HCT116 (cell line): ENCODE data around the gene C2orf76. TPM values are rescaled to one million over a fixed set of nuclear protein-coding genes. Genes with fewer than 3 reads are reported as not detected.

Experiments used
- ATAC-seq: fragments of 200-7000 bp; cut with Tn5 transposase; 2 replicates; pipeline ENCODE4 v1.9.1; 2020; ENCODE audit warnings: mild to moderate bottlenecking, moderate library complexity
- BruUV-seq: library from RNA; stranded (reverse); fragments of 400-500 nt; replicated peaks from 2 replicates; lab custom pipeline; 2021; lab: Mats Ljungman, UMichigan
- CTCF ChIA-PET: fragments of 300-600 bp; sonication (Branson Sonifier 250); formaldehyde crosslinking; loops from one replicate; lab custom pipeline; 2021; ENCODE audit warnings: antibody characterized with exemption; lab: Charles Lee
- POLR2A ChIA-PET: fragments of 300-600, 350-600 bp; sonication (Branson Sonifier 250); formaldehyde crosslinking; loops from one replicate; lab custom pipeline; 2021; ENCODE audit warnings: antibody characterized with exemption; lab: Charles Lee
- RAD21 ChIA-PET, 2 experiments: fragments of 300-600 bp; sonication (Branson Sonifier 250); formaldehyde crosslinking; loops; one replicate each; lab custom pipeline; 2023; ENCODE audit warnings: low total read pairs in 2 of 2; ENCODE audit not compliant: uncharacterized antibody in 2 of 2, unreplicated experiment in 2 of 2, low non-redundant PET in 1 of 2; lab: Charles Lee
- DNase-seq: peaks from one replicate; pipeline ENCODE4 v3.0.0-alpha.2; 2010; ENCODE audit warnings: low read depth, low spot score
- H2AFZ ChIP-seq: fragments of 200-600 bp; shearing (Covaris generic), sonication (generic); 2 replicates; pipeline ENCODE4 v1.6.1; 2017; ENCODE audit warnings: low read depth, mixed run types, mixed read lengths, antibody characterized with exemption, low read length; ENCODE audit not compliant: poor library complexity, severe bottlenecking
- H3K27ac ChIP-seq: 2 replicates; pipeline ENCODE4 v1.5.1; 2012; ENCODE audit warnings: low read depth, low read length
- H3K27me3 ChIP-seq: fragments of 200-600 bp; sonication (generic); 2 replicates; pipeline ENCODE4 v1.6.1; 2016; ENCODE audit warnings: mixed run types, low read length, mixed read lengths; ENCODE audit not compliant: insufficient read depth
- H3K36me3 ChIP-seq, 2 experiments: fragments of 200-500 bp in 1 of 2; fragments of 200-600 bp in 1 of 2; sonication (Bioruptor generic) in 1 of 2; sonication (generic) in 1 of 2; 2 replicates each; pipeline versions ENCODE4 v1.5.1 to v1.6.1; 2014 to 2016; ENCODE audit warnings: low read length in 2 of 2, inconsistent platforms in 1 of 2, mixed read lengths in 1 of 2, mixed run types in 1 of 2; ENCODE audit not compliant: insufficient read depth in 2 of 2, control insufficient read depth in 1 of 2
- H3K4me1 ChIP-seq, 2 experiments: fragments of 200-600 bp in 1 of 2; sonication (generic) in 1 of 2; 2 replicates each; pipeline versions ENCODE4 v1.5.1 to v1.6.1; 2012 to 2017; ENCODE audit warnings: low read length in 2 of 2, inconsistent platforms in 1 of 2, mild to moderate bottlenecking in 1 of 2, mixed read lengths in 1 of 2, mixed run types in 1 of 2, moderate library complexity in 1 of 2; ENCODE audit not compliant: insufficient read depth in 2 of 2, control insufficient read depth in 1 of 2
- H3K4me2 ChIP-seq: fragments of 200-600 bp; sonication (generic); 2 replicates; pipeline ENCODE4 v1.6.1; 2017; ENCODE audit warnings: mixed run types, low read length, mixed read lengths
- H3K4me3 ChIP-seq, 2 experiments: fragments of 200-600 bp in 1 of 2; sonication (generic) in 1 of 2; replicated peaks in 1 of 2; 2 replicates each; pipeline ENCODE4 v1.5.1; 2011 to 2016; ENCODE audit warnings: low read length in 2 of 2, control low read depth in 1 of 2, low read depth in 1 of 2, mild to moderate bottlenecking in 1 of 2, mixed read lengths in 1 of 2, mixed run types in 1 of 2
- H3K79me2 ChIP-seq: fragments of 200-600 bp; sonication (generic); 2 replicates; pipeline ENCODE4 v1.6.1; 2017; ENCODE audit warnings: mild to moderate bottlenecking, mixed run types, low read length, moderate library complexity, mixed read lengths; ENCODE audit not compliant: insufficient read depth
- H3K9ac ChIP-seq: fragments of 200-600 bp; sonication (generic); 2 replicates; pipeline ENCODE4 v1.6.1; 2016; ENCODE audit warnings: low read length, mixed read lengths
- H3K9me2 ChIP-seq: fragments of 200-600 bp; sonication (generic), shearing (Covaris generic); 2 replicates; pipeline ENCODE4 v1.6.1; 2017; ENCODE audit warnings: mixed run types, mild to moderate bottlenecking, moderate library complexity; ENCODE audit not compliant: insufficient read depth
- H3K9me3 ChIP-seq, 2 experiments: fragments of 200-500 bp in 1 of 2; fragments of 200-600 bp in 1 of 2; sonication (Bioruptor generic) in 1 of 2; sonication (generic) in 1 of 2; 2 replicates each; pipeline ENCODE4 v1.6.1; 2014 to 2017; ENCODE audit warnings: low read length in 2 of 2, mixed read lengths in 2 of 2, inconsistent platforms in 1 of 2, low read depth in 1 of 2, mild to moderate bottlenecking in 1 of 2, mixed run types in 1 of 2, moderate library complexity in 1 of 2; ENCODE audit not compliant: control insufficient read depth in 1 of 2, insufficient read depth in 1 of 2
- H4K20me1 ChIP-seq: fragments of 200-600 bp; sonication (generic), shearing (Covaris generic); 2 replicates; pipeline ENCODE4 v1.6.1; 2017; ENCODE audit warnings: mixed run types, mild to moderate bottlenecking, moderate library complexity; ENCODE audit not compliant: insufficient read depth
- CBX3 ChIP-seq: IDR thresholded peaks from 2 replicates; pipeline ENCODE4 v1.6.1; 2012; ENCODE audit warnings: low read depth
- EGR1 ChIP-seq: IDR thresholded peaks from 2 replicates; pipeline ENCODE4 v1.6.1; 2012; ENCODE audit warnings: low read depth
- ELF1 ChIP-seq: IDR thresholded peaks from 2 replicates; pipeline ENCODE4 v1.6.1; 2012; ENCODE audit warnings: low read depth, borderline replicate concordance
- EZH2phosphoT487 ChIP-seq: fragments of 200-600 bp; IDR thresholded peaks from 2 replicates; pipeline ENCODE4 v1.6.1; 2018; ENCODE audit warnings: antibody characterized with exemption, borderline replicate concordance
- JUND ChIP-seq: IDR thresholded peaks from 2 replicates; pipeline ENCODE4 v1.6.1; 2012
- MAX ChIP-seq: IDR thresholded peaks from 2 replicates; pipeline ENCODE4 v1.6.1; 2012
- POLR2A ChIP-seq: IDR thresholded peaks from 2 replicates; pipeline ENCODE4 v1.7.0; 2011; ENCODE audit warnings: borderline replicate concordance; ENCODE audit not compliant: insufficient read depth, insufficient read length; ENCODE audit errors: extremely low read depth
- SP1 ChIP-seq: IDR thresholded peaks from 2 replicates; pipeline ENCODE4 v1.6.1; 2012; ENCODE audit warnings: low read depth
- SRF ChIP-seq: IDR thresholded peaks from 2 replicates; pipeline ENCODE4 v1.6.1; 2012; ENCODE audit warnings: low read depth
- TCF7L2 ChIP-seq: IDR thresholded peaks from 2 replicates; pipeline ENCODE4 v1.7.0; 2011; ENCODE audit warnings: borderline replicate concordance, inconsistent platforms; ENCODE audit not compliant: insufficient read depth, insufficient read length; ENCODE audit errors: extremely low read depth
- YY1 ChIP-seq: IDR thresholded peaks from 2 replicates; pipeline ENCODE4 v1.6.1; 2011; ENCODE audit warnings: low read length, low read depth, moderate library complexity, mild to moderate bottlenecking; ENCODE audit not compliant: insufficient replicate concordance; ENCODE audit errors: extremely low read depth
- intact Hi-C: fragments of 100-400 bp; cut with micrococcal nuclease; formaldehyde crosslinking; loops from 2 replicates; pipeline ENCODE4 v1.10.0; 2022
- total RNA-seq: library from RNA; stranded (reverse); gene quantifications from one replicate; pipeline ENCODE4 v1.2.1, GENCODE V29; 2021; ENCODE audit not compliant: unreplicated experiment

The C2orf76 gene
- total RNA-seq, 1 experiment from 2014 or later: 10.5 TPM

- Histone ChIP-seq H3K9ac (no peak overlapping the region), H3K27ac (no peak overlapping the region), H3K4me1 (peaks cover 19 to 52% of the 10 kb centered on the region in 2 experiments), H3K4me3 (no peak overlapping the region), H3K79me2 (peaks cover 2% of the 10 kb centered on the region; the same call in 1 of the 2 replicates), H3K4me2 (no peak overlapping the region), H3K9me3 (no peaks in the 10 kb centered on the region), H4K20me1 (no peaks in the 10 kb centered on the region; the same call in 1 of the 2 replicates), H3K27me3 (no peaks in the 10 kb centered on the region), H3K9me2 (no peaks in the 10 kb centered on the region), H3K36me3 (peaks cover 2 to 15% of the 10 kb centered on the region in 2 experiments; a peak in 2 of 4 replicates), H2AFZ (no peak overlapping the region)
- ATAC-seq: no peak
- ChIA-PET POLR2A (no interaction called here), CTCF (interaction anchor here (0.9 kb wide), 1 partner anchor 26 kb away, joined by 3 read pairs; no protein-coding TSS in a partner anchor), RAD21 (interaction anchor here in 1 of 2 experiments (0.6 kb wide), 1 partner anchor 248 kb away, joined by 3 read pairs; no protein-coding TSS in a partner anchor)
- TF ChIP-seq CBX3: no peak
- TF ChIP-seq YY1: no peak
- no peak for TF ChIP-seq JUND
- no peak for TF ChIP-seq EGR1
- TF ChIP-seq SP1: no peak
- no peak for TF ChIP-seq SRF
- TF ChIP-seq EZH2phosphoT487: no peak
- TF ChIP-seq POLR2A: no peak
- TF ChIP-seq TCF7L2: no peak
- no peak for TF ChIP-seq MAX
- BruUV-seq: no TSS peak
- intact Hi-C loops: no loop called here
- no peak for DNase-seq
These were observed 107.3 kb downstream of the C2orf76 start for GRCh38 chr2:119259296-119259860.

- ChIA-PET CTCF (no interaction called here), RAD21 (no interaction called here)
- no peaks in the 10 kb centered on the region; the same call in 1 of the 2 replicates for H4K20me1 ChIP-seq
- DNase-seq: no peak
- no TSS peak for BruUV-seq
- no peak overlapping the region for H3K4me3 ChIP-seq
- peak overlapping the region; percentile 30; the same call in 1 of the 2 replicates for H3K4me2 ChIP-seq
- H2AFZ ChIP-seq: no peak overlapping the region
- no peak for ATAC-seq
- peaks cover 12% of the 10 kb centered on the region; the same call in 1 of the 2 replicates for H3K79me2 ChIP-seq
- no peak for TF ChIP-seq ELF1
- no peak for TF ChIP-seq YY1
- no peak for TF ChIP-seq EGR1
- TF ChIP-seq, all 23 proteins: peak for 0
- Histone ChIP-seq H3K9me3 (no peaks in the 10 kb centered on the region), H3K4me1 (peaks cover 39 to 73% of the 10 kb centered on the region in 2 experiments), H3K27me3 (no peaks in the 10 kb centered on the region), H3K9me2 (no peaks in the 10 kb centered on the region), H3K36me3 (peaks cover 0 to 21% of the 10 kb centered on the region in 2 experiments; a peak in 1 of 4 replicates), H3K9ac (no peak overlapping the region), H3K27ac (no peak overlapping the region)
- intact Hi-C loops: no loop called here
- POLR2A ChIA-PET: no interaction called here
These were observed 109.4 kb downstream of the C2orf76 start for GRCh38 chr2:119257198-119257597.
